ENCODE measurements around the gene ENPP7.
"Not testable (repeated sequence)": the region's sequence is repeated elsewhere in the genome, so short reads cannot be mapped to it uniquely, and the experiment has no call there.

The ENPP7 gene

DNA sequence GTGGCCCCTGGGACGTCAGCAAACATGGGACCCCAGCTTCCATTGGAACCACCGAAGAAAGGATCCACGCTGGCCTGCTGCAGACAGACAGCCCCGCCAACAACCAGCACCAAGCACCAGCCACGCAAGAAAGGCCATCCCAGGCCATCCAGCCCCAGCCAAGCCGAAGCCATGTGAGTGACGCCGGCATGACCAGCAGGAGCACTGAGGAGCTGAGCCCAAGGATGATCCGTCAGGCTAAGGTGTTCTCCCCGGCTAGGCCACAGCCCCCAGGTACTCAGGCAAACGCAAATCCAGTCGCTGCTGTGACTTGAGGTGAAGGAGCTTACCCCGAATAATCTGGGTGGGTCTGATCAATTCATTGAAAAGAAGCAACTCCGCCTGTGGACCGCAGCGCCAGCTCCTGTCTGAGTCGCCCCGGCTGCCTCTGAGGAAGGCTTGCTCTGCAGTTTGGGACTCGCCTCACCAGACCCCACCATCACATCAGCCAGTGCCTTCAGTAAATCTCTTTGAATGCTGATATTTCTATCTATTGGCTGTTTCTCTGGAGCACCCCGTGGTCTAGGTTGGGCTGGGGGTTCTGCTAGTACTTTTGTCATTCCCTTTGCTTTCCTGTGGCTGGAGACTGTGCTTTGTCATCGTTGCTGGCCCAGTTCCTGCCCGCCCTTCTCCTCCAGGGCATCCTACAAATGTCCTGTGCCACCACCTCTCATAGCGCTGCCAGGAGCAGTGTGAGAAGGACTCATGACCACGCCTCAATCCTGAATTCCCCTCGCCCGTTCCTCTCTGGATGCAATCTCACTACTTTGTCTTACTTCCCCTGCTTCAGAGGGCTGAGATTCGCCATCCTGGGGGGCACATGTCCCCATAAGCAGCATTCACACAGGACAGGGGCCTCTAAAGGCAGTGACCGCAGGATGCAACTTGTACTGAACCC, 39.1 kb downstream of the ENPP7 start:
- H3K27ac ChIP-seq (ENCODE audit: low read length) = no peak overlapping the region
- no peaks in the 10 kb centered on the region for H4K20me1 ChIP-seq (ENCODE audit: insufficient read depth, low read length)
- no peaks in the 10 kb centered on the region for H3K4me1 ChIP-seq (ENCODE audit: low read length)
- H3K9me3 ChIP-seq (replicated peaks; ENCODE audit: insufficient read depth, low read length) = no peaks in the 10 kb centered on the region
- no peaks in the 10 kb centered on the region for H3K9me2 ChIP-seq (replicated peaks; ENCODE audit: insufficient read depth, low read length)
- H3K79me2 ChIP-seq (ENCODE audit: low read length) = no peaks in the 10 kb centered on the region
- no peaks in the 10 kb centered on the region for H3F3A ChIP-seq (ENCODE audit: insufficient read depth, low read length)
- no peak overlapping the region for H3K4me2 ChIP-seq (ENCODE audit: low read depth, low read length)
- H3K36me3 ChIP-seq (replicated peaks; ENCODE audit: insufficient read depth, low read length) = no peaks in the 10 kb centered on the region
- peaks cover 98% of the 10 kb centered on the region for H3K27me3 ChIP-seq (replicated peaks; ENCODE audit: insufficient read depth, low read length)
- DNase-seq = no peak
- no peak overlapping the region for H2AFZ ChIP-seq (ENCODE audit: low read length)
- no peak overlapping the region for H3K9ac ChIP-seq (ENCODE audit: low read length)
- H3K4me3 ChIP-seq (ENCODE audit: low read length) = no peak overlapping the region
- TF ChIP-seq EZH2 (optimal IDR thresholded peaks at IDR 0.05; ENCODE audit: low read depth, low read length) (no peak), EZH2phosphoT487 (IDR thresholded peaks at IDR 0.05; ENCODE audit: low read length) (no peak)
- TF ChIP-seq, protein P1, sequence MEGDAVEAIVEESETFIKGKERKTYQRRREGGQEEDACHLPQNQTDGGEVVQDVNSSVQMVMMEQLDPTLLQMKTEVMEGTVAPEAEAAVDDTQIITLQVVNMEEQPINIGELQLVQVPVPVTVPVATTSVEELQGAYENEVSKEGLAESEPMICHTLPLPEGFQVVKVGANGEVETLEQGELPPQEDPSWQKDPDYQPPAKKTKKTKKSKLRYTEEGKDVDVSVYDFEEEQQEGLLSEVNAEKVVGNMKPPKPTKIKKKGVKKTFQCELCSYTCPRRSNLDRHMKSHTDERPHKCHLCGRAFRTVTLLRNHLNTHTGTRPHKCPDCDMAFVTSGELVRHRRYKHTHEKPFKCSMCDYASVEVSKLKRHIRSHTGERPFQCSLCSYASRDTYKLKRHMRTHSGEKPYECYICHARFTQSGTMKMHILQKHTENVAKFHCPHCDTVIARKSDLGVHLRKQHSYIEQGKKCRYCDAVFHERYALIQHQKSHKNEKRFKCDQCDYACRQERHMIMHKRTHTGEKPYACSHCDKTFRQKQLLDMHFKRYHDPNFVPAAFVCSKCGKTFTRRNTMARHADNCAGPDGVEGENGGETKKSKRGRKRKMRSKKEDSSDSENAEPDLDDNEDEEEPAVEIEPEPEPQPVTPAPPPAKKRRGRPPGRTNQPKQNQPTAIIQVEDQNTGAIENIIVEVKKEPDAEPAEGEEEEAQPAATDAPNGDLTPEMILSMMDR (IDR thresholded peaks at IDR 0.05; ENCODE audit: low read length) = no peak

- no peaks in the 10 kb centered on the region for H3K4me1 ChIP-seq (ENCODE audit: low read length)
- no peak overlapping the region for H3K9ac ChIP-seq (ENCODE audit: low read length)
- TF ChIP-seq EZH2 (optimal IDR thresholded peaks at IDR 0.05; ENCODE audit: low read depth, low read length) (no peak), EZH2phosphoT487 (IDR thresholded peaks at IDR 0.05; ENCODE audit: low read length) (no peak)
- TF ChIP-seq, protein P1 (IDR thresholded peaks at IDR 0.05; ENCODE audit: low read length) = no peak
Measured at GRCh38 chr17:79771276-79771675, 40.5 kb downstream of the ENPP7 start.

DNA sequence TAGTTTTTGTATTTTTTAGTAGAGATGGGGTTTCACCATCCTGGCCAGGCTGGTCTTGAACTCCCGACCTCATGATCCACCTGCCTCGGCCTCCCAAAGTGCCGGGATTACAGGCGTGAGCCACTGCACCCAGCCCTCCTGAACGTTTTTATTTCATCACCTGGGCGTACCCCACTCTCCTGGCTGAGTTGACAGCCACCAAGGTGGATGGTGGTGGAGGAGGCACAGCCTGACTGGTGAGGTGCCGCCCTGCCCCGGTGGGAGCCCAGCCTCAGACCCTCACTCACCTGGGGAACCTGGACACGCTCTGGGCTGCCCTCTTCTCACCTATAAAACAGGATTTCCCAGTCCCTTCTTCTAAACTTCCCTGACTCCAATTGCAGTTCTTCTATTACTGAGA, 42.0 kb downstream of the ENPP7 start:
- H3K9me2 ChIP-seq (replicated peaks; ENCODE audit: insufficient read depth, low read length) = not testable (repeated sequence)
- H3K27me3 ChIP-seq (replicated peaks; ENCODE audit: insufficient read depth, low read length) = peaks cover 97% of the 10 kb centered on the region

More at GRCh38 chr17:79771276-79771675, 40.5 kb downstream of the ENPP7 start:
- no peaks in the 10 kb centered on the region for H3F3A ChIP-seq (ENCODE audit: insufficient read depth, low read length)
- no peak overlapping the region for H3K4me2 ChIP-seq (ENCODE audit: low read depth, low read length)
- no peak overlapping the region for H2AFZ ChIP-seq (ENCODE audit: low read length)
- H3K36me3 ChIP-seq (replicated peaks; ENCODE audit: insufficient read depth, low read length) = no peaks in the 10 kb centered on the region
- no peak overlapping the region for H3K27ac ChIP-seq (ENCODE audit: low read length)
- peaks cover 98% of the 10 kb centered on the region for H3K27me3 ChIP-seq (replicated peaks; ENCODE audit: insufficient read depth, low read length)
- no peaks in the 10 kb centered on the region for H3K79me2 ChIP-seq (ENCODE audit: low read length)
- no peak for DNase-seq
- H3K4me3 ChIP-seq (ENCODE audit: low read length) = no peak overlapping the region
- no peaks in the 10 kb centered on the region for H3K9me2 ChIP-seq (replicated peaks; ENCODE audit: insufficient read depth, low read length)
- H4K20me1 ChIP-seq (ENCODE audit: insufficient read depth, low read length) = no peaks in the 10 kb centered on the region
- no peaks in the 10 kb centered on the region for H3K9me3 ChIP-seq (replicated peaks; ENCODE audit: insufficient read depth, low read length)

DNA sequence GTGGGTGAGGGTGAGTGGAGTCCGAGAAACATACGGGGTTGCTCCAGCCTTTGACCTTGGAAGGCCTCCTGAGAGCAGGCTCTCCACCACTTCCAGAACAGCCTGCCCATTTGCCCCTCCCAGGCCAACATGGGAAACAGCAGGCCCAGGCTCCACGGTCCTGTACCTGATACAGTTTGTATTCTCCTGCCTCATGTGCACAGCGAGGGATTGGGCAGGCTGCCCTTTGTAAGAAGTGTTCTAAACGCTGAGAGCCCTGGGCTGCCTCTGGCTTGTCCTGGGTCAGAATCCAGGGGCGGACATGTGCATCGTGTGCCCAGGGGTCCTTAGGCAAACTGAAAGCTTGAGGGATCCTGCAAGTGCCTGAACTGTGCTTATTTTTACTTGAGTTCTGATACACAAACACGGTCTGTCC, 43.8 kb downstream of the ENPP7 start:
- Histone ChIP-seq H3K9me2 (replicated peaks; ENCODE audit: insufficient read depth, low read length) (no peaks in the 10 kb centered on the region), H4K20me1 (ENCODE audit: insufficient read depth, low read length) (no peaks in the 10 kb centered on the region), H3K36me3 (replicated peaks; ENCODE audit: insufficient read depth, low read length) (no peaks in the 10 kb centered on the region), H3K9ac (ENCODE audit: low read length) (no peak overlapping the region), H3K79me2 (ENCODE audit: low read length) (no peaks in the 10 kb centered on the region), H3K27ac (ENCODE audit: low read length) (no peak overlapping the region), H3F3A (ENCODE audit: insufficient read depth, low read length) (no peaks in the 10 kb centered on the region), H2AFZ (ENCODE audit: low read length) (no peak overlapping the region), H3K4me1 (ENCODE audit: low read length) (0 out of 2 replicates have a peak, but pooled peaks cover 6% of the 10 kb centered on the region), H3K9me3 (replicated peaks; ENCODE audit: insufficient read depth, low read length) (no peaks in the 10 kb centered on the region), H3K4me2 (ENCODE audit: low read depth, low read length) (no peak overlapping the region), H3K27me3 (replicated peaks; ENCODE audit: insufficient read depth, low read length) (peaks cover 91% of the 10 kb centered on the region), H3K4me3 (ENCODE audit: low read length) (no peak overlapping the region)
- DNase-seq = no peak
- TF ChIP-seq EZH2phosphoT487 (IDR thresholded peaks at IDR 0.05; ENCODE audit: low read length) = no peak
- TF ChIP-seq, protein P1 (IDR thresholded peaks at IDR 0.05; ENCODE audit: low read length) = no peak
- no peak for TF ChIP-seq EZH2 (optimal IDR thresholded peaks at IDR 0.05; ENCODE audit: low read depth, low read length)

More for the DNA sequence above, 42.0 kb downstream of the ENPP7 start:
- H3K27ac ChIP-seq (ENCODE audit: low read length); H3F3A ChIP-seq (ENCODE audit: insufficient read depth, low read length); H3K4me1 ChIP-seq (ENCODE audit: low read length); H3K4me3 ChIP-seq (ENCODE audit: low read length); H3K9ac ChIP-seq (ENCODE audit: low read length); H3K36me3 ChIP-seq (replicated peaks; ENCODE audit: insufficient read depth, low read length); DNase-seq; H3K9me3 ChIP-seq (replicated peaks; ENCODE audit: insufficient read depth, low read length); H2AFZ ChIP-seq (ENCODE audit: low read length); H3K79me2 ChIP-seq (ENCODE audit: low read length); H3K4me2 ChIP-seq (ENCODE audit: low read depth, low read length); H4K20me1 ChIP-seq (ENCODE audit: insufficient read depth, low read length): not testable (repeated sequence)
- TF ChIP-seq EZH2phosphoT487 (IDR thresholded peaks at IDR 0.05; ENCODE audit: low read length) = 0 out of 2 replicates have a peak, but pooled peaks have one; percentile 1
